ENCODE results near the gene BTRC.

DNA sequence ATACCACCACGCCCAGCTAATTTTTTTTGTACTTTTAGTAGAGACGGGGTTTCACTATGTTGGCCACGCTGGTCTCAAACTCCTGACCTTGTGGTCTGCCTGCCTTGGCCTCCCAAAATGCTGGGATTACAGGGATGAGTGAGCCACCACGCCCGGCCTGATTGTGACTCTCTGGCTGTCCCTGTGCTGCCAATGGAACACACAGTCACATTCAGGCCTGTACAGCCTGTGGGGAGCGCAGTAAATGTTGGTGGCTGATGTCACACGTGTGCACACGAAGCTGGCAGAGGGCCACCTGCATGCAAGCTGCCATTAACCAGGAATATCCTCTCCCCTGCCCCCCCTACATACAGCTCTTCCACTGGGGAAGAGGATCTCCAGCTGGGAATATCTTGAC lies 212.0 kb downstream of the BTRC start:
- TF ChIP-seq POLR2A (IDR thresholded peaks at IDR 0.05; ENCODE audit: low read length) = no peak
- TF ChIP-seq GATA1 (IDR thresholded peaks at IDR 0.05; ENCODE audit: low read depth, low read length) = no peak
